GM12801 (cell line): ENCODE results near the gene SEMA3G.

Experiments used
- CTCF ChIP-seq: IDR thresholded peaks from one replicate; pipeline ENCODE4 v1.5.1; 2011; ENCODE audit warnings: control low read depth; ENCODE audit not compliant: insufficient read length; ENCODE audit errors: extremely low read depth

The SEMA3G gene

GRCh38 chr3:52483081-52483480 is 38.2 kb upstream of the SEMA3G start:
- TF ChIP-seq CTCF = no peak

DNA sequence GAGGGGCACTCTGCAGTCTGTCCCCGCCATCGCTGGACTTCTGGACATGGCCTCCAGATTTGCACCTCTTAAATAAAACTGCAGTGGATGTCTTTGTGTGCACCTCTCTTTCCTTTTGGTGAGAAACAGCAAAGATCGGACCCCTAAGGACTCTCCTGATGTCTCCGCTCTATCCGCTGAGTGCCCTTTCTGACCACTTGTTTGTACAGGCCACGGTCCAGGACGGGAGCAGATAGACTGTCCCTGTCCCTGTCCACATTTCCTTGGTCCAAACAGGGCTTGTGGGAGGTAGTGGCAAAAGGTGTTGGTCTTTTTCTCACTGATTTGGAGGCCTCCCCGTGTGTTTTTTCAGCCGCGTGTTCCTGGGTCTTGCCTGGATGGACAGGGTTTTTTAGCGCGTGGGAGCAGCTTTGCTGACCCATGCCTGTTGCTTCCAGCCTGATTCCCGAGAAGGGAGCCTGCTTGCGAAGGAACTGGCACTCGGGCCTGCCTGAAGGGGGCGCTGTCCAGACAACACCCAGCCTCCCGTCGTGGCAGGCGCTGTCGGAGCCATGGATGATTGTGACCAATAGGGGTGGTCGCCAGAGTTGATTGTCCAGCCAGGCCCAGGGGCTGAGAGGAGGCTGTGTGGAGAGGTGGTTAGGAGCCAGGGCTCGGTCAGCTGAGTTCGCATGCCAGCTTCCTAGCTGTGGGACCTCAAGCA is 37.1 kb upstream of the SEMA3G start:
- no peak for TF ChIP-seq CTCF

- TF ChIP-seq CTCF = no peak
Observed at GRCh38 chr3:52480768-52481715, 36.1 kb upstream of the SEMA3G start.

DNA sequence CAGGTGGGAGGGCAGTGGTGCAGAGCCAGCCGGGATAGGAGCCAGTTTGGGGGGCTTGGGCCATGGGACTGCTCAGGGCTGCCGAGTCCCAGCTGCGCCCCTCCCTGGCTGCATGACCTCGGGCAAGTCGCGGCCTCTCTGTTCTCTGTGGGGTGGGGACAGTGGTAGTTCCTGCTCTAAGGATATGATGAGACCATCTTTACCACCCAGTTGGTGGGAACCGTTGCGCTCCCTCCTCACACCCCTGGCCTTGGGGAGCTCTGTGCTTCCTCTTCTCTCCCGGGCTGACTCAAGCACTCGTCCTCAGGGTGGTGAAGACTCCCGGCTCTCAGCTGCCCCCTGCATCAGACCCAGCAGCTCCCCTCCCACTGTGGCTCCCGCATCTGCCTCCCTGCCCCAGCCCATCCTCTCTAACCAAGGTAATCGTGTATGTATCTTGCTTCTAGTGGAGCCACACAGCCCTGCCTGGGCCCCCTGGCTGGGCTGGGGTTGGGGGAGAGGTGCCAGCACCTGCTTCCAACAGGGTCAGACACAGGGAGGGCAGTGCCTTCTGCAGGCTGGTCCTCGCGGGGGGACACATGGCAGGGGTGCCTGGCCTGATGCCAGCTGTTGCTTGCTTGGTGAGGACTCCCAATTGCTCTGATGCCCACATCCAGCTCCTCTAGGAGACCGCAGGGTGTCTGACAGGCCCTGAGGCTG is 35.1 kb upstream of the SEMA3G start:
- no peak for TF ChIP-seq CTCF

DNA sequence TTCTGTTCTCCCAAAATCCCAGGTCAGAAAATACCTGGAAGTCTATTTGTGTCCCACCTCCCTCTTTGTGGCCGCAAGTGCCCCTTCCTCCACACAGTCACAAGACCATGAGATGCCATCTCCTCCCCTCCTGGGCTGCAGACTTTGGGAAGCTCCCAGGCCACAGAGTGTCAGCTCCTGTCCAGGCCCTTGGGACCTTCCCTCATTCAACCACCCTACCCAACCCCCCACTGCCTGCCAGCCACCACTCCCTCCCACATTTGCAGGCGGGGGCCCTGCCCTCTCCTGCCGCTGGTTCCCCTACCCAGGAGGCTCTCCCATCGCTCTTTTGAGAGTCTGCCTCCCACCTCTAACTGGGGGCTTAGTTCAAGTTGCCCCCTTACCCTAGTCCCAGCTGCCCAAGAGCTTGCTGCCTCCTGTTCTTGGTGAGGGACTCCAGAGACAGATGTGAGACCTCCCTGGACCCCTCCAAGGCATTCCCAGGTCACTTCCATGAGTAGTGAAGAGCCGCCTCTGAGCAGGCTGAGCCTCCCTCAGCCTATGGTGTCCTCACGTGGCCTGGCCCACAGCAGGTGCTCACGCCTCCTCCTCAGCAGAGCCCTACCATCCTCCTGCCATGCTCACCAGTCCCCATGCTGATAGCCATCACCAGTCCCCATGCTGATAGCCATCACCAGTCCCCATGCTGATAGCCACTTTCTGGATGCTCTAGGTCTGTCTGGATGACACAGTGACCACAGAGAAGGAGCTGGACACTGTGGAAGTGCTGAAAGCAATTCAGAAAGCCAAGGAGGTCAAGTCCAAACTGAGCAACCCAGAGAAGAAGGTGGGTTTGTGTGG is 34.4 kb upstream of the SEMA3G start:
- TF ChIP-seq CTCF = no peak

DNA sequence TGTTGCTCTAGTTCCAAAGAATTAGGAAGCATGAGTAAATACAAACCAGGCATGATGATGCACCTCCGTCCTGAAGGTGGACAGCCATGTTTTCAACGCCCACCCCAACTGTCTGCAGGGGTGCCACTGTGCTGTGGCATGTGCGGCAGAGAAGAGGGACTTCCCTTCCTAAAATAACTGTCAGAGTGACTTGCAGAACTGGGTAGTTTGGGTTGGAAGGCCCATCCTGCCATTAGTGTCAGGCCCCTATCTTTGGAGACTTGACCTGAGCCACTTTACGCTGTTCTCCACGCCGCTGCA is 32.8 kb upstream of the SEMA3G start:
- no peak for TF ChIP-seq CTCF
